Activated CD4-positive, alpha-beta T cell treated with anti-CD3 and anti-CD28 coated beads for 4 hours (primary cell): ENCODE data around the gene CTSL.

ENCODE experiments used
- DNase-seq, 2 donors: peaks; one replicate each; pipeline ENCODE4 v3.0.0-alpha.2; 2020

The CTSL gene

DNA sequence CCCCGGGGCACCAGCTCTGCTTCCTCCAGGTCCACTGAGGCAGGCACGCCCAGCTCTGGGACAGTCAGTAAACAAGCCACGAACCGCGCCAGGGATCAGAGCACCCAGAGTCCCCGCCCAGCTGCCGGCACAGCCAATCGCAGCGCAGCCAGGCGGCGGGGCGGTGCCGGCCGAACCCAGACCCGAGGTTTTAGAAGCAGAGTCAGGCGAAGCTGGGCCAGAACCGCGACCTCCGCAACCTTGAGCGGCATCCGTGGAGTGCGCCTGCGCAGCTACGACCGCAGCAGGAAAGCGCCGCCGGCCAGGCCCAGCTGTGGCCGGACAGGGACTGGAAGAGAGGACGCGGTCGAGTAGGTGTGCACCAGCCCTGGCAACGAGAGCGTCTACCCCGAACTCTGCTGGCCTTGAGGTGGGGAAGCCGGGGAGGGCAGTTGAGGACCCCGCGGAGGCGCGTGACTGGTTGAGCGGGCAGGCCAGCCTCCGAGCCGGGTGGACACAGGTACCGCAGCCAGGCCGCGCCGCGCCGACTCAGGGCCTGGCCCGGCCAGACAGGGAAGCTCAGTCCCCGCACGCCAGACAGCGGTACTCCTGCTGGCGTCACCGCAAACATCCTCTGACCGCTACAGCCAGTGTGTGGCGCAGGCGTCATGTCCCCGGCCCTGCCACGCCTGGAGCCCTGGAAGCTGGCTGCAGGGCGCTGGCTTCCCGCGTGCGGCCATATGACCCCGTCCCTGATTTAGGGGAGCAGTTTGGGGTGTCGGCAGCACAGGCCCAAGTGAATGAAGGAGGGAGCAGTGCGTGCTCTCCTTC is at the start of gene CTSL:
Gene CTSL (plus strand): TSS at position 220 of the 810 bp plus-strand sequence. CDS start 1,485 bp downstream, outside the sequence.
- peak; percentile 62 for DNase-seq

DNA sequence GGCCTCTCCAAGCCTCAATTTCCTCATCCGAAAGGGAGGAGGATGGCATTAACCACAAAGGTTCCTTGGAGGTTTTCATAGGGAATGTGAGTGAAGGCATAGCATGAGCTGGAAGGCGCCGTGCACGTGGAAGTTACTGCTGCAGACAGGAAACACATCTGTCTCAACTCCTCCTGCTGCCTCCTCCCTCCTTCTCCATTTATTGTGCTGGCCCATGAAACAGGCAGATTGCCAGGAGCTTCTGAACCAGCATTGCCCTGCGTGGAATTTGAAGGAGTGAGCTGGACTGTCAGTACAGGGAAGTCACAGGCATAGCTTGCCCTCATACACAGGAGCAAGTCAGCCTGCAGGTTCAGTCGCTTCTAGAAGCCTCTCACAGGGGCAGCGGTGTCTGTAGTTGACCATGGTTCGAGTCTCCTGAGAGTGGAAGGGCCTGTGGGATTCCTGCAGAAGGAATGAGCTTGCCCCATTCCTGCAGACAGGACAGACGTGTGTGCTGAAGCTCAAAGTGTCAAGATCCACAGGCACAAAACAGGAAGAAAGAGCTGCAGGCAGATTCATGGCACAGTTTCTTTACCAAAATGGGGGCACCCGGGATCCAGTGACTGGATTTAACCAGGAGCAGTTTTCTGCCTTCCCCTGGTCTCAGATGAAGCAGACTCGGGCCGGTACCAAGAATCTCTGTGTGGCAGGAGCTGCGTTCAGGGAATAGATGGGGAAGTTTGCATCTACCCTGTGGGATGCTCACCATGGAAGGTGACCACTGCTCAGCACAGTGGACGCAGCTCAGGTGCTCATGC is 48.7 kb upstream of the CTSL start:
- DNase-seq = no peak

DNA sequence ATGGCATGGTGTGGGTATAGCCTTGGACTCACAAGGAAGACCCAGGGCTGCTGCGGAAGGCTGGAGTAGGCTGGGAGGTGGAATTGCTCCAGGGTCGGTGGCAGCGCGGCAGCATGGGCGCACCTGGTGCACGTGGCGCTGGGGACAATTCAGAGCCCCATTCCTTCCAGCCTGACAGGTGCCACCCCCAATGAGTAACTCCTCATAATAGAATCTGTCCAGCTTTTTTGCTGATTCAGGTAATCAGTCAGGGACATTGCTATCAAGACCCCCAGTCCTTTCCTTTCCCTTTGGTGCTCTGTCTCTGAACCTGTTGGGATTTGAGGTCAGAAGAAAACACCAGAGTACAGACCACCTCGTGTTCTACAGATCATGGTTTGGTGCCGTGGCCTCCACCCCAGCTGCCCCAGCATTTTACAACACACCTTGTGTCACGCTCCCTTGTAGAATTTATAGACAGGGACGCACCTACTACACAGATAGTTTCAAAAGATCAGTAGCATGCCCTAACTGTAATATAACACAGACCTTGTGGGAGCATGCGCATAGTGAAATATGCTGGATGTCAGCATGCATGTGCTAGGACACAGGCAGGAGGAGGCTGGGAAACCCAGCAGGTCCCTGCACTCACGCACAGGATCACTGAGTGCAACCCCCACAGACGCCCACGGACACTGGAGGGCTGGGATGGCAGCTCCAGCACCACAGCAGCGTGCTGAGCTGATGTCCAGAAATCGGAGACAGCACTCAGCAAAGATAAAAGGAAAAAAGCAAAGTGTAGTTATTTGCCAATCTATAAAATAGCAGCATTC is 47.9 kb upstream of the CTSL start:
- DNase-seq = no peak

DNA sequence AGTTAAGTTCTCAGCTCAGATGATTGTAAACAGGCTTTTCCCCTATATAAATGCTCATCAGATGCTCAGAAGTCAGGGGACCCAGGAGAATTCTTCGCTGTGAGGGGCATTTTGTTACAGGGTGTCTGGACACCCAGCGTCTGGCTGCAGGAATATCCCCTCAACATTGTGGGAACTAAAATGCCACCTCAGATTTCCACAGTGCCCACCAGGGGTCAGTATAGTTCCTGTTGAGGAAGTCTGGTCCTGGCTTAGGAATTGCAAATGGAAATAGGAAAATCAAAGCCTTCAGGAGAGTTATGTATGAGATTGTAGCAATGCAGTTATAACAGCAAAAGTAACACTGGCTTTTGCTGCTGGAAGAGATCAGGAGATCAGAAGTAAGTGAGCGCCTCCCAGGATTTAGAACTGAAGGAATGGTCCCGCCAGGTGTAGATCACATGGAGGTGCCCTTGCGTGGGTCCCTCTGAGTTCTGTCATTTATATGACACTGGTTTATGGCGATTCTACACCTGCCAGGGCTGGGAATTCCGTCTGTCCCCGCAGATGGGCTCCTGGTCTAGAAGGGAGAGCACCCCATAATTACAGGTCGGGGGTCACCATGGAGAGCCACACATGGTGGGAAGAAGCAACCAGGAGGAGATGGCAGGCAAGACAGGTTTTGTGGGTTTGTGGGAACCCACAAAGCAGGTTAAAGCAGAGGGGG is 47.1 kb upstream of the CTSL start:
- peak; percentile 30 to 31 for DNase-seq

DNA sequence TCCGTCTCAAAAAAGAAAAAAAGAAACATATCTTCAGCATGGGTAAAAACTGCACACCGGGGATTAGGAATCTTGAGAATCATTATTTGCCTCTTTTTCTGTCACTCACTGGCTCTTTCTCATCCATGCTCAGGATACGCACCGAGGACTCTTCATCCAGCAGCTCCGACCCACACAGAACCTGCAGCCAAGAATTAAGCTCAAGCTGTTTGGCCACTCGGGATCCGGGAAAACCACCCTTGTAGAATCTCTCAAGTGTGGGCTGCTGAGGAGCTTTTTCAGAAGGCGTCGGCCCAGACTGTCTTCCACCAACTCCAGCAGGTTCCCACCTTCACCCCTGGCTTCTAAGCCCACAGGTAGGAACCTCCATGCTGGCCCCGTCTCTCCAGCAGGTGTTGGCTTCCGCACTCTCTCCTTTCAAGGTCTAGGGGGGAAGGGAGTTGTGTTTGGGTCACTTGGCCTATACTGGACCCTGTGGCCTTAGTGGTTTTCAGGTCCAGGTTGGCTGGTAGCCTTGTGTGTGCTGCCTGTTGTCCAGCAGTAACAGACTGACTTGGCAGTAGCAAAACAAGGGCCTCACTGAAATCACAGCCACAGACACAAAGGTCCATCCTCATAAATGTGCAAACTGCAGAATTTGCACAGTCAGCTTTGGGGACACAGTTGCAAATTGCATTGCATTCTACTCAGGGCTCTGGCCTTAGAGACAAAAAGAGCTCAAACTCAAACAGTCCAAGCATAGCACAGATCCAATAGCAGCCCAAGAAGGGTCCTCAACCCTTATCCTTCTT is 44.5 kb upstream of the CTSL start:
- DNase-seq = no peak

DNA sequence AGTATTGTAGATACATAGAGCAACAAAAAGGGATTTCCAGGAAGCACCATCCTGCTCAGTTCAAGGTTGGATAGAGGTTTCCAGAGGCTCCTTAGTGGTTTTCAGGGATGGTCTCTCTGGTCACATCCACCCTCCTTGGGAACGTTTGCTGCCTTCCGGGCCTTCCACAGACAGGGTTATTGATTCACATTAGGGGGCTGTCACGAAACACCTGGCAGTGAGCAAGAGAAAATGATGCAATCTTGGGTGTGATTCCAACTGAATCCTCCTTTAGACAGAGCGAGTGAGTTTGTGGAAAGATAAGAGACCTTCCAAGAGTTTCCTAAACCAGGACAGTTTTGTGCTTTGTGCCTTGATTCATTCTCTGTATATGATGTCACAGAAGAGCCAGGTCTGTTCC is 43.8 kb upstream of the CTSL start:
- DNase-seq = no peak

DNA sequence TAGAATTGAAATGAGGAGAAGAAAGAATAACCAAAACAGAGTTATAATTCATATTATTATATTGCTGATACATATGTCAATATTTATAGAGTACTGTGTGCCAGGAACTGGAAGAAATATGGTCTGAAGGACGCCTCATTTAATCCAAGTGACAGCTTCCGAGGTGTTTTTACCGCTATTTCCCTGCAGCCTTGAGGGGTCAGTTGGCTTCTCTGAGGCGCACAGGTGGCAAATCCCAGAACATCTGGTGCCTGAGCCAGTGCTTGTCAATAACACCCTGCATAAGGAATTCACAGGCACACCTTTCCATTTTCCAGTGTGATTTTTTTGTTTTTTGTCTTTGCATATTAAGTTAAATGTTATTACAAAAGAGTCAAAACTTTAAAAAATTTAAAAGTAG is 43.3 kb upstream of the CTSL start:
- no peak for DNase-seq

DNA sequence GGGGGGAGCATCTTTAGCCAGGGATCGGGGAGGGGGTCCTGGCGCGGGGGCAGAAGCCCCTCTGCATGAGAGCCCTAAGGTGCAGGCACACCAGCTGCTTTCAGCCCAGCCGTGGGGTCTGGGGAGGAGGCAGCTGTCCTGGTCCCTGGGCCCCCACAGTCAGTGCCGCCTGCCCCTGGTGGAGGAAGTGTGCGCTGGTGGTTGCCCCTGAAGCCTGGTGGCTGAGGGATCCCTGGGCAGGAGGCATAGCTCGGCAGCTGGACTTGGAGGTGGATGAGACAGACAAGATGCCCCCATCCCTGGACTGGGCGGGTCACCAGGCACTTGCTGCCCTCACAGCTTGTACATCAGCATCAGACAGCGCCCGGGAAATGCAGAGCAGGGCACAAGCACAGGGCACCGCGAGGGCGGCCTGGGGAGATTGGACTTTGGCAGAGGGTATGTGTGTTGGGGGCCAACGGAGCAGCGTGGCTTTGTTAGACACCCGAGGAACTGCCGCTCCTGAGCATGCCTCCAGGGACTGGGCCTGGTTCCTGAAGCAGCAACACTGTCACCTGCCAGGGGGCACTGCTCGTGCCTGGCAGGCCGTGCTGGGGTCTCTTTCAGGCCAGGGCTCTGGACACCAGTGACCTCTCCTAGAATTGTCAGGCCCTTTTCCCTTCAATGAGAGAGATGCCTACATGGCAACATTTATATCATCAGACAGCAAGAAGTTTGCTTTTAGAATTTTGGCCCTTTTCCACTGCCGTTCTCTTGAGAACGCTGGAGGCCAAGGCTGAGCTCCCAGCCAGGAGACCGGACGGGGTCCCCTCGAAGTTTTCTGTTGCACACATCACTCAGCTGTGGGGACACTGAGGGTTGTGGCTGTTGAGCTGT is 41.9 kb upstream of the CTSL start:
- DNase-seq = no peak

DNA sequence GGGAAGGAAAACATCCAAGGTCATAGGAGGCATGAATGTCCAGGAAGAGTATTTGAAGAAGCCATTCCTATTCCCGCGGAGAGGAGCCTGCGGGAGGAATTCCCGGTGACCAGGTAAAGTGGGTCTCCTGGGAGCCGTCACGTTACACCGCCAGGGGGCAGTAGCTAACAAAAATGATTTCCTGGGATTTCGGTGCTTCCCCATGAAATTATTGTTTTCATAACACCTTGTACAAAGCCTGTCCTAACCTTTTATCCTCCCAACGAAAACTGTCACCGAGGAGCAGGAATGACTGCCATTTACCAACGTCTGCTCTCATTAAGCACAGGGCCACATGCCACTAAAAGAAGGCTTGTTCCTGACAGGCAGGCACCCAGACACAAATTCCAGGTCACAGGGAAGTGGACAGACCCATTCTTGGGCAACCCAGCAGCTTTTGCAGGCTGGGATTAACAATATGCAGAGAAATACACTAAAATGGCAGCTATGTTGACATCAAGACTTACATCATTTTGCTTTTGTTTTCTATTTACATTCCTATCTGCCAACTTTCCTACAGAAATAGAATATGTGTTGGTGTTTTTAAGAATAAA is 41.2 kb upstream of the CTSL start:
- DNase-seq = no peak

DNA sequence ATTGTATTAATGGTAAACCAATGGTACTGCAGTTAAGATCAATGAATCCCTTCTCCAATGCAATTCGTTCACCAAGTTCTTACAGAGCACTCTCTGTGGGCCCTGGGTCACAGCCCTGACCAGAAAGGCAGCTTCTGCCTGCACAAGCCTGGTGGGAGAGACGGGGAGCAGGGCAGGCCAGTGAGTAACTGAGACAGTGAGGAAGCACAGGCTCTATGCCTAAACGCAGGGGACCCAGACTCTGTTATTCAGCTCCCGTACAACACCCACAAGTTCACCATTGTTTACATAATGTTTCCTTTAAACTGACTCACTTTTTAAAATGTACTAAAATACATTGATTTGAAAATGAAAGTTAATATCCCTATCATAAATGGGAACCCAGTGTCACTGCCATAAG is 40.5 kb upstream of the CTSL start:
- no peak for DNase-seq

DNA sequence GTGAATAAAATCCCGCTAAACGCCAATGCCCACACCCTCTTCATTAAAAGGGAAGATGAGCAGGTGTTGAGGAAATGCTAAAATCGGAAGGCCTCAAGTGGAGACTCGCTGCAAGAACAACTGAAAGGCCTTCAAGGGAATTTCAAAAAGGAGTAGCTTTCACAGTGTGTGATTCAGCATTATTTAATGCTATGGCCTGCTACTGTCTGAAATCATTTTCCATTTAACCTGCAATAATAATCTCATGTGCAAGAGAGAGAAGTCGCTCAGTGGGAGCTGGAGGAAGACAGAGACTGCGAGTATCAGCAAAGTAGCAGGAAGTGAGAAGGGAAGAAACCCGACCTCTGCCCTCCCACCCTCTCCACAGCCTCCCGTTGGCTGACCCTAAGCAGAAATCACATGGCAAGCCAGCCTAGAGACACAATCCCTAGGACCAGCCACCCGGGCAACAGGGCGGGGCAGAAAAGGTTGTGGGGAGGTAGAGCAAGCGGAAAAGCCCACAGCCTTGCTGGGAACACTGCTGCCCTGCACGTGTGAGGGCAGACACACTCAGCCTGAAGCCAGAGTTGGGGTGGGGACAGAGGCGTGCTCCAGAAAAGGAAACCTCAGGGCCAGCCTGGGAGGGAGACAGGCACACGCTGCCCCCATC is 39.9 kb upstream of the CTSL start:
- DNase-seq = no peak

DNA sequence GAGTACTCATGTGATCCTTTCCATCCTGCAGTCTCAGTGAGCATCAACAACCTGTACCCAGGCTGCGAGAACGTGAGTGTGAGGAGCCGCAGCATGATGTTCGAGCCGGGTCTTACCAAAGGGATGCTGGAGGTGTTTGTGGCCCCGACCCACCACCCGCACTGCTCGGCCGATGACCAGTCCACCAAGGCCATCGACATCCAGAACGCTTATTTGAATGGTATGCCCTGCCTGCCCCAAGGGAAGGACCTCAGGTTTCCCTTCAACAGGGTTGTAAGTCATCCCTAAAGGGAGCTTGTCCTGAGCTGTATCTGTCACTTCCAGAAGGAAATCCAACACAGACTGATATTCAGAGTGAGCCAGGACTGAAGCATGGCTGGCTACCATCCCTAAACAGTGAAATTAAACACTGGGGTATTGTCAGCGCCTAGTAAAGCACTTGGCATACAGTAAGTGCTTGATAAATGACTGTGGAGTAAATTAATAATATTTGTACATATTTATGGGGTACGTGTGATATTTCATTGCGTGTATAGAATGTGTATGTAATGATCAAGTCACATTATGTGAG is 39.3 kb upstream of the CTSL start:
- no peak for DNase-seq

DNA sequence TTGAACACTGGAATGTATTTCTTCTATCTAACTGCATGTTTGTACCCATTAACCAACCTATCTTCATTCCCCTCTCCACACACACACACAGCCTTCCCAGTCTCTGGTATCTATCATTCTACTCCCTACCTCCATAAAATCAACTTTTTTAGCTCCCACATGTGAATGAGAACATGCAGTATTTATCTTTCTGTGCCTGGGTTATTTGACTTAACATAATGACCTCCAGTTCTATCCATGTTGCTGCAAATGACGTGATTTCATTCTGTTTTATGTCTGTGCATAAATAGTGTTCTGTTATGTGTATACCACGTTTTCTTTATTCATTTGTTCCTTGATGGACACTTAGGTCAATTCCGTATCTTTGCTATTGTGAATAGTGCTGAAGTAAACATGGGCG is 38.7 kb upstream of the CTSL start:
- DNase-seq = no peak

DNA sequence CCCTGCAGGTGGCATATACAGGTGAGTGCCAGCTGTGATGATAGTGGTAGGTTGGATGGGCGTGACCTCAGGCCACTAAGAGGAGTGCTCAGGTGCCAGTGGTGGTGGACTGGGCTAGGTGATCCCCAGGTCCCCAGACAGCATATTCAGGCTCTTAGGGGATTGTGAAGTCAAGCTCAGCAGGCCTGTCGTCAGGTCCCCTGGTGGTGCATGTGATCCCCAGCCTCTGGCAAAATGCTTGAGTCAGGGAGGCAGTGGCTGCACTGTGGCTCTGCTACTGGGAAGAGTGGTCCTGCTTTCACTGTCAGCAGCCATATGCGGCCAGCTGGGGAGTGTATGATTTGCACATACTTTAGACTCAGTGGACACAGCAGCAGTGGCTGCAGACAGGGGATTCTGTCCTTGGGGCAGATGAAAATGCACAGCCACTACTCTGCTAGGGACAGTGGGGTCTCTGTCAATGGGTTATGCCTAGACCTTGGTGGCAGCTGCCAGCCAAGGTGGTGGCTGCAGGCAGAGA is 31.6 kb upstream of the CTSL start:
- DNase-seq = no peak

DNA sequence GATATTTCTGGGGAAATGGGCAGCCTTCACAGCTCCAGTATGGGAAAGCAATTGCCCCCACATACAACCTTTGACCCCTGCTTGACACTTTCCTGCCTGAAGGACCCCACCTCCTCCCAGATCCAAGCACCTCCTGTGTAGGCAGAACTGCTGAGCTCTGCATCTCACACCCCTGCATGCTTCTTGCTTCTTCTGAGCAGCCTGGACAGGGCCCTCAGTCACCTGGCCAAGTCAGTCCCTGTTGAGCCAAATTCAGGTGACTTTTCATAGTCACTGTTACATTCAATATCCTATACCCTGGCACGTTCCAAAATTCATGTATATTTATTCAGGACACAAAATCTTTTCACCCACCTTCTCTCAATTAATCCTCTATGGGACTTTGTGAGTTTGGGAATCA is 30.4 kb upstream of the CTSL start:
- no peak for DNase-seq

DNA sequence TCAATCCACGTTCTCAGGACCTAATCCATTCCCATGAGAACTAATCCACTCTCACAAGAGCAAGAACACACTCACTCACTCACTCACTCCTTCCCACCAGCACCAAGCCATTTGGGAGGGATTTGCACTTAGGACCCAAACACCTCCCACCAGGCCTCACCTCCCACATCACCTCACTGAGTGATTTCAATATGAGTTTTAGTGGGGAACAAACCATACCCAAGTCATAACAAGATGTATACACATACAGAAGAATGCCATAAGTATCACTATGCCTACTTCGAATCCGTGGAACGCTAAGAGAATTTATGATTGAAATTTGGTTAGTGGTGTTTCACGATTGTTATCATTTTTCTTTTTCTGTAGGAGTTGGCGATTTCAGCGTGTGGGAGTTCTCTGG is 29.3 kb upstream of the CTSL start:
- DNase-seq = no peak

DNA sequence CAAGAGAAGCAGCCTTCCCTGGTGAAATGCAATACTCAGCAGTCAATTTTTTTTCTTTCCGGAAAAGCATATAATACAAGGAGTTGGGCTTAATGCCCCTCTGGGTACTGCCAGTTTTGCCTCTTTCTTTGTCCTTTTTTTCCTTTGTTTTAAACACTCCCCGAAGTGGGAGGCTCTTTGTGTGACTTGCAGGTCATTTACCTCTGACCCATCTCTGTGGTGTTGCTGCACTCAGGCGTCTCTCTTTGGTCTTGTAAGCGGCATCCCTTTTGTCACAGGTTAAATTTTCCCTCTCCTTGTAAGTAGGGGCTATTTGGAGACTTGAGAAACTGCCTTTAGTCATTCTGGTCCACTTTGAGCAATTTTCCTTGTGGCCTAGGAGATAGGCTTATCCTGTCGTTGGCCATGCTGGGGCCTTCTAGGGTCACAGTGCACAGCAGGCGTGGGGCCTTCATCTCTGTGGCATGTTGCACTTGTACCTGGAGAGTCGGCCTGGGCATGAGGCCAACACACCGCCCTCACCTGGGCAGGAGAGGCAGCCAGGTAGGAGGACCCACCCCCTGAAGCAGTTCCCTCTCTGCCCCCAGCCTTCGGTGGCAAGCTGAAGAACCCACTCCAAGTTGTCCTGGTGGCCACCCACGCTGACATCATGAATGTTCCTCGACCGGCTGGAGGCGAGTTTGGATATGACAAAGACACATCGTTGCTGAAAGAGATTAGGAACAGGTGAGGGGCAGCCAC is 27.7 kb upstream of the CTSL start:
- DNase-seq = no peak

DNA sequence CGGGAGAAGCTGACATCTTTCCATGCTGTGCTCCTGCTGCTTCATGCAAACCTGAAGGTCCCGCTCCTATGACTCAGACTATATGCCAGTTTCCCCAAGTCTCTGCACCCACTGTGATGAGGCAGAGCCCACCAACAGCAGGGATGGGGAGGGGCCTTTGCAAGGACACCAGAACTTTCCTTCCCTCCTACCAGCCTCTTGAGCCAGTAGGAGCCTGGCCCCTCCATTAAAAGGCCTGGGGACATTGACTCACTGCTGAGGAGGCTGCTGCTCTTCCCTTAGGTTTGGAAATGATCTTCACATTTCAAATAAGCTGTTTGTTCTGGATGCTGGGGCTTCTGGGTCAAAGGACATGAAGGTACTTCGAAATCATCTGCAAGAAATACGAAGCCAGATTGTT is 26.1 kb upstream of the CTSL start:
- DNase-seq = no peak

DNA sequence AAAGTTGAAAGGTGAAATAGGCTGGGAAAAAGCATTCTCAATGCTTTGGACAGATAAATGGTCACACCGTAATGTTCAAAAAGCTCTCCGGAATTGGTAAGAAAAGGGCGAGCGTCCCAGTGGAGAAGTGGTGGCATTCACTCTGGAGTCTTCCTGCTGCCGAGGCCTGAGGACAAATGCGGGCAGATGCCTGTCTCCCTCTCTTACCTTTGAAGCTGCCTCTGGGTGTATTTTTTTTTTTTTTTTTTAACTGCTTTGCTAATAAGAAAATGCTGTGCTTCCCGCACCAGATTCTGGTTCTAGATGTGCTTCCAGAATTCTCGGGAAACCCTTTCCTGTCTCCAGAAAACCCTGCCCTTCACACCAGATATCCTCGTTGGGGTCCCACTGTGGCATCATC is 24.4 kb upstream of the CTSL start:
- DNase-seq = no peak
